Activated CD4-positive, alpha-beta T cell treated with anti-CD3 and anti-CD28 coated beads, Interleukin-2, amount 10 ng/mL, durations not matched to agents 24 days and 14 days (primary cell): ENCODE results near the gene TNC. TPM values are rescaled to one million over a fixed set of nuclear protein-coding genes. Genes with fewer than 3 reads are reported as not detected.
A peak's percentile ranks its signal among the peaks of the same experiment; 100 is the strongest.

ENCODE experiments used
- DNase-seq: peaks from one replicate; pipeline ENCODE4 v3.0.0; 2022
- H3K27ac Mint-ChIP-seq: one replicate; pipeline ENCODE4 v1.8.0; 2022; ENCODE audit warnings: mild to moderate bottlenecking, mixed read lengths
- H3K27me3 Mint-ChIP-seq: one replicate; pipeline ENCODE4 v1.8.0; 2022; ENCODE audit warnings: mixed read lengths
- H3K36me3 Mint-ChIP-seq: one replicate; pipeline ENCODE4 v1.8.0; 2022; ENCODE audit warnings: low read depth, mild to moderate bottlenecking, mixed read lengths
- H3K4me1 Mint-ChIP-seq: one replicate; pipeline ENCODE4 v1.8.0; 2021; ENCODE audit warnings: mixed read lengths
- H3K4me3 Mint-ChIP-seq: one replicate; pipeline ENCODE4 v1.8.0; 2022; ENCODE audit warnings: mild to moderate bottlenecking, moderate library complexity, mixed read lengths
- H3K9me3 Mint-ChIP-seq: one replicate; pipeline ENCODE4 v1.8.0; 2021; ENCODE audit warnings: mixed read lengths
- intact Hi-C: fragments of 100-400 bp; cut with micrococcal nuclease; formaldehyde crosslinking; loops from one replicate; pipeline ENCODE4 v1.15.1; 2023
- total RNA-seq: library from RNA; stranded (reverse); gene quantifications from 2 replicates; pipeline ENCODE4 v1.2.3, GENCODE V29; 2022

TNC gene
- total RNA-seq, 1 donor from 2014 or later, result 0.98 TPM

DNA sequence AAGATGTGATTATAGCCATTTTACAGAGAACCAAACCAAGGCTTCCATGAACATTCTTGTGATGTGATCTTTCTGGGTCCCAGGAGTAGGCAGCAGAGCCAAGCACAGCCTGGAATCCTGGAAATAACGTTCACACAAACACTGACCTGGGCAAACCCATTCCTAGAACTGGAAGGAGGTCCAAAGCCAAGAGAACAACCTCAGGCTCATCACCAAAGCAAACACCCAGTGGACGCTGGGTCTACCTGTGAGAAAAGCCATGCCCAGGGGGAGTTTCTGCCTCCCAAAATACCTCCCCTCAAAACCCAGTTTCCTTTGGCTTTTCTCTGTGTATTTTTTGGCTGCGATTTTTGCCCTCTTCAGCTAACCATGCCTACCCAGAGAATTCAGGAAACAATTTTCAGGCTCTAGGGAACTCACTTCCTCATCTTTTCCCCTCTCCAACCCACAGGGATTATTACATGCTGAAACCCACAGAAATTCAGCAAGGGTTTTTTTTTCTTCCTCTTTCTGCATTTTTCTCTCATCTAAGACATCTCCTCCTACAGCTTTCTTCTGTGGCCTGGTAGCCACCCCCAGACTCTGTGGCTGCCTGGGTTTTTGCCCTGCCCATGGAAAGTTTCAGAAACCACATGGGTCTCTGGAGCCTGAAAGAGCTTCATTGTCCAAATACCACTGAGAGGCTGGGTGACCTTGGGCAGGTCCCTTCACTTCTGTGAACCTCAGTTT, 75.0 kb downstream of the TNC start:
- intact Hi-C loops, result loop anchor here (1.0 kb wide), 1 partner anchor 164 kb away; no protein-coding TSS in a partner anchor
- Mint-ChIP-seq H3K9me3 (peaks cover 5% of the 10 kb centered on the region), H3K27me3 (peaks cover 19% of the 10 kb centered on the region), H3K27ac (peak overlapping the region; percentile 89), H3K4me3 (peak overlapping the region; percentile 50), H3K4me1 (peaks cover 23% of the 10 kb centered on the region), H3K36me3 (peaks cover 2% of the 10 kb centered on the region)
- peak; percentile 64 for DNase-seq

DNA sequence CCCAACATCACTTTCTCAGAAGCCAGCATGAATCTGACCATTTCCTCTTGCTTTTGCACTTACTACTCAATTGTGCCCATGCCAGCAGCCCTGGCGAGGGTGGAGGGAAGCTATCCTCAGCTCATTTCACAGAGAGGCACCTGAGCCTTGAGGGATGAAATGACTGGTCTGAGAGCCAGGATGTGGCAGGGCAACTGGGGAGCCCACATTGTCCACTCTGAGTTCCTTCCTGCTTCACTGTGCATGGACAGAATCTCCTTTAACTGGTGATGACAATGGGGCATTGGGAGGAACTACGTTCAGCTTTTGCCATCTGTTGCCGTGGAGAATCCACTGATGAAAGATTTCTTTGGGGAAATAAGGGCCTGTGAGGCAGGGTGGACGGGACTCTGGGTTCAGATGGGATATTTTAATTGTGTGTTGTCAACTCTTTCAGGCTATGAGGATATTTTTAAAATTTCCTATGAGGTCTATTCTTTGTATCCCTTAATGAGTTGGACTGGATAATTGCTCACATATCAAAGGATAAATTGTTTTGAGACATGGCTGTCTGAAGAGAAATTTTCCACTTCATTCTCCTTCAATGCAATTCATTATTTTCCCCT, 78.3 kb downstream of the TNC start:
- H3K36me3 Mint-ChIP-seq, result peaks cover 2% of the 10 kb centered on the region
- H3K4me1 Mint-ChIP-seq, result peaks cover 42% of the 10 kb centered on the region
- H3K27ac Mint-ChIP-seq, result no peak overlapping the region
- H3K9me3 Mint-ChIP-seq, result peaks cover 5% of the 10 kb centered on the region
- DNase-seq, result no peak
- H3K27me3 Mint-ChIP-seq, result peaks cover 9% of the 10 kb centered on the region
- intact Hi-C loops, result loop anchor here (5.0 kb wide), 1 partner anchor 98 kb away; no protein-coding TSS in a partner anchor
- no peak overlapping the region for H3K4me3 Mint-ChIP-seq

DNA sequence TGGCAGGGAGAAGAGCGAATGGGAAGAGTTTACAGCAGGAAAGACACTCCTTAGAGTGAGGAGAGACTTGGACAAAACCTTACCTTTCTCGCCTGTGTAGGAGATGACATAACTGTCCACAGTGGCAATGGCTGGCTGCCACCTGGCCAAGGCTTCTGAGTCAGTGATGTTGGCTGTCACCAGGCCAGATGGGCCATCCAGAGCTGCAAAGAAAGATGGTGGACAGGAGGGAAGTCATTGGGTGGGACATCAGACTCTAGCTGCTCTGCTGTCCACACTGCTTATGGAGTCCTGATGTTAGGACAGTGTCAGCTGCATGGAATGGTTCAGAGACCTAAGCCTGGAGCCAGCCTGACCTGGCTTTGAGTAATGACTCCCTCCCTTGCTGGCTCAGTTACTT, 79.8 kb downstream of the TNC start:
- Mint-ChIP-seq H3K36me3 (peaks cover 4% of the 10 kb centered on the region), H3K9me3 (peaks cover 7% of the 10 kb centered on the region), H3K4me3 (no peak overlapping the region), H3K4me1 (peaks cover 36% of the 10 kb centered on the region), H3K27ac (no peak overlapping the region), H3K27me3 (peaks cover 6% of the 10 kb centered on the region)
- intact Hi-C loops, result loop anchor here (5.0 kb wide), 1 partner anchor 99 kb away; no protein-coding TSS in a partner anchor
- DNase-seq, result no peak

DNA sequence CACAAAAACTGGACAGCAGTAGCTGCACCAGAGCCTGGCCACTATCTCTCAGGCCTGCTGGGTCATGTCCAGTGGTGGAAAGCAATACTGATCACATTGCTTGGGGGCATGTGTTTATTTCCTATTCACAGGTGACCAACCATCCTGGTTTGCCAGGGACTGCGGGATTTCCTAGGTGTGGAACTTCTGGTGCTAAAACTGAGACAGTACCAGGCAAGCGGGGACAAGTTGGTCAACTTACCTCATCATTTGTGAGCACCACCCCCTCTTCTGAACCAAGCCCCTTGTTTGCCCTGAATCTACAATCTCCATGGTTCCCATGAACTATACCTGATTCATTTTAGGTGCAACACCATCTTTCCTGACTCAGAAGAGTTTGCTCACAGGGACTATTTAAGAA, 81.3 kb downstream of the TNC start:
- peaks cover 26% of the 10 kb centered on the region for H3K4me1 Mint-ChIP-seq
- DNase-seq, result no peak
- peak overlapping the region; percentile 88 for H3K27ac Mint-ChIP-seq
- intact Hi-C loops, result loop anchor here (1.0 to 5.0 kb wide), 5 partner anchors 47 to 317 kb away; no protein-coding TSS in a partner anchor
- H3K4me3 Mint-ChIP-seq, result no peak overlapping the region
- peaks cover 2% of the 10 kb centered on the region for H3K36me3 Mint-ChIP-seq
- peaks cover 4% of the 10 kb centered on the region for H3K9me3 Mint-ChIP-seq
- peaks cover 2% of the 10 kb centered on the region for H3K27me3 Mint-ChIP-seq

DNA sequence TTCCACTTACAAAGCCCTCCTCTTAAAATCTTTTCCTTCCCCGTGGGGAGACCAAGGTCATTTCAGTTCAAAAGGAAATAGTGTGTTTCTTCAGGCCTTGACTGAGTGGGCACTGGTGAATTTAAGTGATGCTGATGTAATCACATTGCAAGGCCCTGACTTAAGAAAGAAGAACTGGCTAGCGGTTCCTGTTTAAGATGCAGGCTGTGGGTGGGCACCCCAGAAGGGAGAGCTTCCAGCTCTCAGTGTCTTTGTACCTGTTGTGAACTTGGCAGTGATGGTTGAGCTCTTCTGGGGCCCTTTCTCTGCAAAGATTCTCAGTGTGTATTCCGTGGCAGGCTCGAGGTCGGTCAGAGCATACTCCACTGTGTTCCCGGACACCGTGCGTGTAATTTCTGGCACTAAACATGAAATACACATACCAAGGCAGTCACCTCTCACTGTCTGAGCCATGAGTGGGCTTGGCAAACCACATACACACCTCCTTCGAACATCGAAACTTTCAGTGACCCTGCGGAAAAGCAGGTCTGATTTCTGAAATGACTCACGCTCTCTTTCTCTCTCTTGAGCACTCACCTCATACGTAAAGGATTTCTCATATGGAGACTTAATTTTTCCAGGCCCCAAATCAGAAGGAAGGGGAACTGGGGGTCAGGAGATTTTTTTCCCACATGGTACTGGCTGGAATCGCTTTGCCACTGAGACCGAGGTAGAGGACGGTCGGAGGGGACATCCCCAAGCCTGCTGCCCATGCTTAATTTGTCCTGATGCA, 81.9 kb downstream of the TNC start:
- Mint-ChIP-seq H3K27ac (peak overlapping the region; percentile 88), H3K36me3 (peaks cover 2% of the 10 kb centered on the region), H3K27me3 (peaks cover 2% of the 10 kb centered on the region), H3K4me3 (peak overlapping the region; percentile 60), H3K4me1 (peaks cover 23% of the 10 kb centered on the region), H3K9me3 (peaks cover 4% of the 10 kb centered on the region)
- intact Hi-C loops, result loop anchor here (1.0 to 5.0 kb wide), 6 partner anchors 45 to 317 kb away; no protein-coding TSS in a partner anchor
- DNase-seq, result peak; percentile 67

DNA sequence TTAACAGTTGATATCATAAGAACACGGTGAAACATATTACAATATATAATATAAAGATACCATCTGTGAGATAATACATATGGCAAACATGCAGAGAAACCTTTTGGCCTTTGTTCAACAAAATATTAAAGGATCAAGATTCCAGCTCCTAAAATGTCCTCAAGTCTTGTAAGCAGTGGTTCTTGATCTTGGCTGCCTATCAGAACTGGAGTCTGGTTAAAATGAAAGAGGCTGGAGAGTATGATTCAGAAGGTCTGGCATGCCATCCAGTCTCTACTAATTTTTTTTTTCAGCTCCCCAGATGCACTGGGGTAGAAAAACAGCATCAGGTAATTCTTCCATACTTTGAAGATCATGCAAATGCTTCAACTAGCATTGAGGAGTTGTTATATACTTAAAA, 83.2 kb downstream of the TNC start:
- no peak overlapping the region for H3K4me3 Mint-ChIP-seq
- DNase-seq, result no peak
- no peak overlapping the region for H3K27ac Mint-ChIP-seq
- no peaks in the 10 kb centered on the region for H3K27me3 Mint-ChIP-seq
- H3K4me1 Mint-ChIP-seq, result peaks cover 22% of the 10 kb centered on the region
- intact Hi-C loops, result loop anchor here (2.0 to 5.0 kb wide), 2 partner anchors 46 to 102 kb away; no protein-coding TSS in a partner anchor
- H3K9me3 Mint-ChIP-seq, result peaks cover 4% of the 10 kb centered on the region
- H3K36me3 Mint-ChIP-seq, result peaks cover 2% of the 10 kb centered on the region

DNA sequence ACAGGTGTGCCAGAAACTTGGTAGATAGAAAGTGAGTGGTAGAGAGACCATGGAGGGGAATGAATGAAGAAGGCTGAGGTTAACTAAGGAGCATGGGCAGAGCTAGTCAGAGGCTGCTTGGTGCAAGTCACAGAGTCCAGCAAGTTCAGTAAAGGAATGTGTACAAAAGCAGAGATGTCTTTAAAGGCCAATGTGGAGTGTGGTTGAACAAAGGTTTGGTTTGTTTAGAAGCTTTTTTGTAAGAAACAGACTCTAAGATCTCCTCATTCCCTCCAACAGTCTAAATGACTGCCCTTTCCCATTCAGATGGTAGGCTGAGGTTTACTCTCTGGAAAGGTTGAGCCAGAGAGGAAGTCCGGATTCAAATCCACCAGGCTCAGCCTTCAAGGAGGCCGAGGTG, 84.2 kb downstream of the TNC start:
- Mint-ChIP-seq H3K4me3 (no peak overlapping the region), H3K4me1 (peaks cover 23% of the 10 kb centered on the region), H3K36me3 (peaks cover 2% of the 10 kb centered on the region), H3K27me3 (no peaks in the 10 kb centered on the region), H3K9me3 (peaks cover 4% of the 10 kb centered on the region), H3K27ac (no peak overlapping the region)
- intact Hi-C loops, result loop anchor here (2.0 kb wide), 1 partner anchor 47 kb away; no protein-coding TSS in a partner anchor
- no peak for DNase-seq

DNA sequence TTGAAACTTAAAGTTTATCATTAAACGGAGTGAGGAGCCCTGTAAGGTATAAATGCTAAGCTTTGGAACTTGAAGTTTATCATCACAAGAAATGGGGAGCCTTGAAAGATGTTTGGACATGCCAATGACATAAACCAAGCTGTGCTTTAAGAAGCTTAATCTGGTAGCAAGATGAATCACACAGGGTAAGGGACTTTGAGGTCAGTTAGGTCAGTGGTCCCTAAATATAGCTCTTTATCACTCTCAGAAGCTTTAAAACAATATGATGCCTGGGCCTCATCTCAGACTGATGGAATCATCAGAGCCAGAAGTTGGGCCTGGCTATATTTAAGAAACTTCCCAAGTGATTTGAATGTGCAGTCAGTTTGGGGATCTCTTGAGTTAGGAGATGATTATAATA, 85.7 kb downstream of the TNC start:
- peaks cover 7% of the 10 kb centered on the region for H3K27me3 Mint-ChIP-seq

DNA sequence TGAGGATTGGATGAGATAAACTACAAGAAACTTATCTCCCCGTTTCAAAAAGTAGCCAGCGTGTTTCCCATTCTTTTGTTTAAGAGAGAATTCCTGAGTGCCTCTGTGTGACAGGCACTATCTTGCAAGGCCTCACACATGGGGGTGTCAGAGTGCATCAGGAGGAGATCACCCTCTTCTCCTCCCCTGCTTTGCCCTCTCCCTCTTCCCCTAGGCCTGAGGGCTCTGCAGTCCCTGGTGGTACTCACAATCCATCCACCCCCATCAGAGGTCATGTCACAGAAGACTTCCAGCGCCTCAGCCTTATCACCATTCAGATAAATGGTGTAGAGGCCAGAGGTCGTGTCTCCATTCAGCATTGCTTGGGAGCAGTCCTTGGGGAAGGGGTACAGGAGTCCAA, 88.0 kb downstream of the TNC start:
- peaks cover 5% of the 10 kb centered on the region for H3K4me1 Mint-ChIP-seq
- peaks cover 2% of the 10 kb centered on the region for H3K36me3 Mint-ChIP-seq
- H3K4me3 Mint-ChIP-seq, result no peak overlapping the region
- peaks cover 9% of the 10 kb centered on the region for H3K27me3 Mint-ChIP-seq
- DNase-seq, result no peak
- H3K9me3 Mint-ChIP-seq, result peaks cover 4% of the 10 kb centered on the region
- intact Hi-C loops, result no loop called here
- no peak overlapping the region for H3K27ac Mint-ChIP-seq

More for the DNA sequence above, 85.7 kb downstream of the TNC start:
- peaks cover 23% of the 10 kb centered on the region for H3K4me1 Mint-ChIP-seq
- peaks cover 2% of the 10 kb centered on the region for H3K36me3 Mint-ChIP-seq
- no peak overlapping the region for H3K27ac Mint-ChIP-seq
- no peak for DNase-seq
- H3K9me3 Mint-ChIP-seq, result peaks cover 4% of the 10 kb centered on the region
- intact Hi-C loops, result no loop called here
- H3K4me3 Mint-ChIP-seq, result no peak overlapping the region

DNA sequence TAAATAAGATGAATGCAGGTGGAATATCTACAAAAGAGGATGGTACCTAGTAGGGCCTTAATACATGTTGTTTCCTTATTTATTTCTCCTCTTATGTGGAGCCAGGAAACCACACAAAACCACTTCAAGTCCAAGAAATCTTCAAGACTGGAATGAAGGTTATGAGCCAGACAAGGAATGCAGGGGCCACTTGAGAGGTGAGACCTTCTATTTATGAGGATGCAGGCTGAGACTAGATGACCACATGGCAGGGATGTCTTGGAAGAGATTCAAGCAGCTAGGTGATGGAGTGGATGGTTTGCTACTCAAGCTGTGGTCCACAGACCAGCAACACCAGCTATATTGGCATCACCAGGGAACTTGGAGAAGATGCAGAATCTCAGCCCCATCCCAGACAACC, 92.2 kb downstream of the TNC start:
- H3K27me3 Mint-ChIP-seq, result peaks cover 14% of the 10 kb centered on the region
- H3K4me3 Mint-ChIP-seq, result no peak overlapping the region
- DNase-seq, result no peak
- H3K36me3 Mint-ChIP-seq, result peaks cover 1% of the 10 kb centered on the region
- no peak overlapping the region for H3K27ac Mint-ChIP-seq
- H3K4me1 Mint-ChIP-seq, result peaks cover 10% of the 10 kb centered on the region
- intact Hi-C loops, result no loop called here
- H3K9me3 Mint-ChIP-seq, result no peaks in the 10 kb centered on the region

DNA sequence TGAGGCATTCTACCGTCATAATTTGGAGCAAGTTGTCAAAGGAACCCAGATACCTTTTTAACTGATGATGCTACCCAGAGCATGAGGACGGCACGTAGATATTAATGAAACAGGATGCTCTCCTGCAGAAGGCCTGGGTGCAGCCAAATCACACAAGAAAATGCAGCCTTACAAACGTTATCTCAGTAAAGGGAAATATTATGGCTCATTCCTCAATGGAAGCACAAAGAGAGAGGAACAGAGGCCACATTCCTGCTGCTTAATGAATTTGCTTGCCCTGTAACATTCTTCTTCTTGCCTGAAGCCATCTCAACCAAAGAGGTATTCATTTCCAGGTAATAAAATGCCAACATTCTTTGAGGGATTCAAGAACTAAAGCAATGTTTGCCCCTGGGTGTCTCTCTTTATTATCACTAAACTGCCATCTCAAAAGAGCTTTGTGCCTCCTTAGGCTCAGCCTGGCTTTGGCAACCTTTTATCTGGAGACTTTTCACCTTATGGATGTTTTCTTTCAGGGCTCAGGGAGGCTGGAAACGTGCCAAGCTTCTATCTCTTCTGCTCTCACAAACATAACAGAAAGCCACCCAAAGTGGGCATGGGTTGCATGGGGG, 92.9 kb downstream of the TNC start:
- Mint-ChIP-seq H3K27ac (no peak overlapping the region), H3K4me3 (no peak overlapping the region), H3K9me3 (no peaks in the 10 kb centered on the region), H3K4me1 (peaks cover 10% of the 10 kb centered on the region), H3K36me3 (peaks cover 1% of the 10 kb centered on the region), H3K27me3 (peaks cover 14% of the 10 kb centered on the region)
- intact Hi-C loops, result no loop called here
- DNase-seq, result no peak

DNA sequence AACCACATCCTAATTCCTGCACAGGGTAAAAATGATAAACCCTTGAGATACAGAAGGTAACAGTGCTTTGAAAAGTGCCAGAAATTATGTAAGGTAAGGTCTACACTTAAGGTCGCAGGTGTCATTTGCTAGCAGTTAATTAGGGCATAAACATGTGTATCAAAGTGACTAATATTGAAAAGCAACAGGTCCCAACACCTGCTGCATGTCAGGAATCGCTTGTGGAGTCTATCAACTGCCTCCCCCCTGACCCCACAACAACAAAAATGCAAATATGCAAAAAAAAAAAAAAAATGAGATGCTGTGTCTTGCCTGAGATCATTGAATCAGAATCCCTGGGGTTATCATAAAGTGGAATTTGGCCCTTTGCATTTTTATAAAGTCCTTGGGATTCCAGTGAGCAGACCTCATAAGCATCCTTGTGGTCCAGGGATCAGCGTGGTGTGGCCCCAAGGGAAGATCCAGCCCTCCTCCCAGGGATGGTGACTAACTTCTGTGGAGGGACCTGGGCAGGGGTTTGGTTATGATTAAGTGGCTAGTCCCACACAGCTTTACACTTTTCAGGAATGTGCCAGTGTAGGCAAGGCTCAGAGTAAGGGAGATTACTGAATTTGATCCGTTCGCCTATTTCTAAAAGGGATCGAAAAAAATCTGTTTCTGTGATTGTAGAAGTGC, 95.1 kb downstream of the TNC start:
- peaks cover 14% of the 10 kb centered on the region for H3K4me1 Mint-ChIP-seq
- no peaks in the 10 kb centered on the region for H3K9me3 Mint-ChIP-seq
- intact Hi-C loops, result no loop called here
- DNase-seq, result no peak
- H3K4me3 Mint-ChIP-seq, result no peak overlapping the region
- H3K27ac Mint-ChIP-seq, result no peak overlapping the region
- H3K36me3 Mint-ChIP-seq, result peaks cover 1% of the 10 kb centered on the region
- peaks cover 10% of the 10 kb centered on the region for H3K27me3 Mint-ChIP-seq
